Cardiac muscle cell (in vitro differentiated cells and primary cell): ENCODE data around the gene ST7L. TPM values are rescaled to one million over a fixed set of nuclear protein-coding genes. Genes with fewer than 3 reads are reported as not detected.

Source experiments
- DNase-seq, 2 donors: peaks; one replicate each; pipeline versions ENCODE4 v3.0.0 to v3.0.0-alpha.2; 2010 to 2017; ENCODE audit warnings: low read depth in 1 of 2, low spot score in 1 of 2
- H3K27ac ChIP-seq: fragments of 200-600 bp; sonication (generic); 2 replicates; pipeline ENCODE4 v1.5.1; 2016
- H3K27me3 ChIP-seq: fragments of 200-600 bp; sonication (generic); 2 replicates; pipeline ENCODE4 v1.6.0; 2016; ENCODE audit warnings: control low read depth
- H3K36me3 ChIP-seq: fragments of 200-600 bp; sonication (generic); 2 replicates; pipeline ENCODE4 v1.5.1; 2016; ENCODE audit warnings: control low read depth
- H3K4me1 ChIP-seq: fragments of 200-600 bp; sonication (generic); 2 replicates; pipeline ENCODE4 v1.8.1; 2017; ENCODE audit warnings: low read depth, mild to moderate bottlenecking, mixed run types
- H3K4me3 ChIP-seq: fragments of 200-600 bp; sonication (generic); 2 replicates; pipeline ENCODE4 v1.5.1; 2016; ENCODE audit warnings: mild to moderate bottlenecking
- H3K9me3 ChIP-seq: fragments of 200-600 bp; sonication (generic); 2 replicates; pipeline ENCODE4 v1.5.1; 2017; ENCODE audit warnings: low read depth, mild to moderate bottlenecking, control low read depth
- polyA plus RNA-seq: library from polyadenylated mRNA; unstranded; fragments of >200 nt; fragmentation: Nextera tagmentation; extraction: Ambion mirVana; gene quantifications from 2 replicates; pipeline ENCODE4 v1.2.1, GENCODE V29; 2016
- total RNA-seq: library from RNA; depleted of rRNA; stranded (reverse); fragments of >200 nt; gene quantifications from 2 replicates; pipeline ENCODE4 v1.2.3, GENCODE V29; 2016
- TF ChIP-seq, protein P1 (sequence below): IDR thresholded peaks from 2 replicates; pipeline ENCODE4 v1.5.1; 2012; ENCODE audit warnings: low read depth, mild to moderate bottlenecking, low read length

ST7L gene
- total and polyA plus RNA-seq, 2 experiments from 2014 or later, result 19.7 to 26.6 TPM

GRCh38 chr1:112575154-112575804, 43.7 kb downstream of the ST7L start:
- no peaks in the 10 kb centered on the region for H3K27me3 ChIP-seq
- no peak overlapping the region for H3K27ac ChIP-seq
- H3K4me1 ChIP-seq, result no peaks in the 10 kb centered on the region
- TF ChIP-seq, protein P1, sequence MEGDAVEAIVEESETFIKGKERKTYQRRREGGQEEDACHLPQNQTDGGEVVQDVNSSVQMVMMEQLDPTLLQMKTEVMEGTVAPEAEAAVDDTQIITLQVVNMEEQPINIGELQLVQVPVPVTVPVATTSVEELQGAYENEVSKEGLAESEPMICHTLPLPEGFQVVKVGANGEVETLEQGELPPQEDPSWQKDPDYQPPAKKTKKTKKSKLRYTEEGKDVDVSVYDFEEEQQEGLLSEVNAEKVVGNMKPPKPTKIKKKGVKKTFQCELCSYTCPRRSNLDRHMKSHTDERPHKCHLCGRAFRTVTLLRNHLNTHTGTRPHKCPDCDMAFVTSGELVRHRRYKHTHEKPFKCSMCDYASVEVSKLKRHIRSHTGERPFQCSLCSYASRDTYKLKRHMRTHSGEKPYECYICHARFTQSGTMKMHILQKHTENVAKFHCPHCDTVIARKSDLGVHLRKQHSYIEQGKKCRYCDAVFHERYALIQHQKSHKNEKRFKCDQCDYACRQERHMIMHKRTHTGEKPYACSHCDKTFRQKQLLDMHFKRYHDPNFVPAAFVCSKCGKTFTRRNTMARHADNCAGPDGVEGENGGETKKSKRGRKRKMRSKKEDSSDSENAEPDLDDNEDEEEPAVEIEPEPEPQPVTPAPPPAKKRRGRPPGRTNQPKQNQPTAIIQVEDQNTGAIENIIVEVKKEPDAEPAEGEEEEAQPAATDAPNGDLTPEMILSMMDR, result no peak
- no peak overlapping the region for H3K4me3 ChIP-seq
- peak in 1 of 2 donors; percentile 95 for DNase-seq
- peaks cover 36% of the 10 kb centered on the region for H3K36me3 ChIP-seq
- H3K9me3 ChIP-seq, result no peaks in the 10 kb centered on the region

GRCh38 chr1:112565800-112566199, 53.1 kb downstream of the ST7L start:
- H3K36me3 ChIP-seq, result peaks cover 3% of the 10 kb centered on the region
- H3K4me3 ChIP-seq, result no peak overlapping the region
- H3K4me1 ChIP-seq, result no peaks in the 10 kb centered on the region
- H3K27me3 ChIP-seq, result no peaks in the 10 kb centered on the region
- H3K9me3 ChIP-seq, result no peaks in the 10 kb centered on the region
- TF ChIP-seq, protein P1, result no peak
- DNase-seq, result no peak
- no peak overlapping the region for H3K27ac ChIP-seq

GRCh38 chr1:112564081-112564480, 54.9 kb downstream of the ST7L start:
- no peaks in the 10 kb centered on the region for H3K9me3 ChIP-seq
- H3K4me3 ChIP-seq, result no peak overlapping the region
- no peaks in the 10 kb centered on the region for H3K4me1 ChIP-seq
- TF ChIP-seq, protein P1, result no peak
- peaks cover 4% of the 10 kb centered on the region for H3K36me3 ChIP-seq
- DNase-seq, result no peak
- no peak overlapping the region for H3K27ac ChIP-seq
- no peaks in the 10 kb centered on the region for H3K27me3 ChIP-seq

- no peak for DNase-seq
- Histone ChIP-seq H3K4me3 (no peak overlapping the region), H3K36me3 (peaks cover 5% of the 10 kb centered on the region), H3K27me3 (no peaks in the 10 kb centered on the region), H3K9me3 (no peaks in the 10 kb centered on the region), H3K4me1 (no peaks in the 10 kb centered on the region), H3K27ac (no peak overlapping the region)
- TF ChIP-seq, protein P1, result no peak
These were observed 55.6 kb downstream of the ST7L start for GRCh38 chr1:112563341-112563740.

GRCh38 chr1:112558634-112559033, 60.3 kb downstream of the ST7L start:
- H3K27me3 ChIP-seq, result no peaks in the 10 kb centered on the region
- H3K27ac ChIP-seq, result no peak overlapping the region
- no peak overlapping the region for H3K4me3 ChIP-seq
- TF ChIP-seq, protein P1, result no peak
- H3K9me3 ChIP-seq, result no peaks in the 10 kb centered on the region
- DNase-seq, result no peak
- no peaks in the 10 kb centered on the region for H3K4me1 ChIP-seq
- H3K36me3 ChIP-seq, result peaks cover 8% of the 10 kb centered on the region
